IPS DF 6.9 (cell line): ENCODE measurements around the gene TFAP2B.

Experiments
- DNase-seq: peaks from one replicate; pipeline ENCODE4 v3.0.0-alpha.2; 2013; ENCODE audit warnings: low read depth, low spot score
- H3K27ac ChIP-seq: one replicate; pipeline ENCODE4 v1.5.1; 2013; ENCODE audit warnings: low read length, control low read depth
- H3K27me3 ChIP-seq: 2 replicates; pipeline ENCODE4 v1.6.1; 2013; ENCODE audit warnings: mild to moderate bottlenecking, low read length; ENCODE audit not compliant: control insufficient read depth, insufficient read depth
- H3K36me3 ChIP-seq: 2 replicates; pipeline ENCODE4 v1.6.1; 2013; ENCODE audit warnings: low read length; ENCODE audit not compliant: control insufficient read depth, insufficient read depth
- H3K4me1 ChIP-seq: 2 replicates; pipeline ENCODE4 v1.6.1; 2013; ENCODE audit warnings: low read length; ENCODE audit not compliant: control insufficient read depth, insufficient read depth
- H3K4me3 ChIP-seq: 2 replicates; pipeline ENCODE4 v1.5.1; 2013; ENCODE audit warnings: mild to moderate bottlenecking, low read length
- H3K9me3 ChIP-seq: 2 replicates; pipeline ENCODE4 v1.6.1; 2013; ENCODE audit warnings: low read length, inconsistent platforms; ENCODE audit not compliant: control insufficient read depth, insufficient read depth
- WGBS: extraction: QIAGEN DNeasy Blood & Tissue Kit; methylation state at CpG from one replicate; pipeline ENCODE4 v1.1.7; 2013; ENCODE audit warnings: mixed read lengths, missing lambda C conversion rate; ENCODE audit not compliant: insufficient read length, insufficient coverage; 5-methylcytosine and 5-hydroxymethylcytosine counted together

Gene TFAP2B

DNA sequence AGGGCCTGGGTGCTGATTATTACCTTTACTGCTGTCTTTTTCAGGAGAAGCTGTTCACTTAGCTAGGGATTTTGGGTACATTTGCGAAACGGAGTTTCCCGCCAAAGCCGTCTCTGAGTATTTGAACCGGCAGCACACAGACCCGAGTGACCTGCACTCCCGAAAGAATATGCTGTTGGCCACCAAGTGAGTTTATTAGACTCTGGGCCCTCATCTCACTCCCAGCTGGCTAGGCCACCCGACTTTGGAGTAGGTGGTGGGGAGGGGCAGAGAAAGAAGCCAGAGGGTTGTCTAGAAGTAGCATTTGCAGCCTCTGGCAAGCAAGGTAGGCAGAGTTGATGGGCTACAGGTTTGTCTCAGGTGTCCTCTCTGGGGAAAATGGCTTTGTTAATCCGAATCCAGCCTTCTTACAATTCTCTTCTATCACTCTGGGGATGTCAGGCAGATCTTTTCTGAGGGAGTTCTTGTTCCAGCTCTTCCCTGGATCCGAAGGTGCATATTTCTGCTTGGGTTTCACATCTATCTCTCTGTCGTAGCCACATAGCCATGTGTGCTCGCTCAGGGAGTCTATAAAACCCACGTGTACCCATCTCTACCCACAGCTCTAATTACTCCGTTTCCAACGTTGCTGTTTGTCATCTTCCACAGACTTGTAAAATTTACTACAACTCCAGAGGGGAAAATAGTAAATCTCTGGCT is 21.6 kb downstream of the TFAP2B start:
- no peak for DNase-seq
- no peaks in the 10 kb centered on the region for H3K9me3 ChIP-seq
- no peaks in the 10 kb centered on the region for H3K36me3 ChIP-seq
- no peak overlapping the region for H3K4me3 ChIP-seq
- peaks cover 83% of the 10 kb centered on the region for H3K27me3 ChIP-seq
- H3K4me1 ChIP-seq, result peaks cover 2% of the 10 kb centered on the region; the same call in 1 of the 2 replicates
- whole genome bisulfite sequencing, result no CpG with 5 or more reads among the region's 15 CpGs
- H3K27ac ChIP-seq, result no peak overlapping the region

GRCh38 chr6:50840811-50841192 is 22.1 kb downstream of the TFAP2B start:
- Histone ChIP-seq H3K36me3 (no peaks in the 10 kb centered on the region), H3K9me3 (no peaks in the 10 kb centered on the region), H3K4me3 (no peak overlapping the region), H3K27me3 (peaks cover 81% of the 10 kb centered on the region), H3K4me1 (peaks cover 3% of the 10 kb centered on the region; the same call in 1 of the 2 replicates), H3K27ac (no peak overlapping the region)
- DNase-seq, result no peak
- WGBS, result no CpG with 5 or more reads among the region's 18 CpGs

- no CpG with 5 or more reads among the region's 7 CpGs for WGBS
- Histone ChIP-seq H3K4me3 (no peak overlapping the region), H3K9me3 (no peaks in the 10 kb centered on the region), H3K36me3 (no peaks in the 10 kb centered on the region), H3K4me1 (peaks cover 2% of the 10 kb centered on the region; the same call in 1 of the 2 replicates), H3K27me3 (peaks cover 76% of the 10 kb centered on the region), H3K27ac (no peak overlapping the region)
- DNase-seq, result no peak
Observed at GRCh38 chr6:50842446-50842845, 23.8 kb downstream of the TFAP2B start.

DNA sequence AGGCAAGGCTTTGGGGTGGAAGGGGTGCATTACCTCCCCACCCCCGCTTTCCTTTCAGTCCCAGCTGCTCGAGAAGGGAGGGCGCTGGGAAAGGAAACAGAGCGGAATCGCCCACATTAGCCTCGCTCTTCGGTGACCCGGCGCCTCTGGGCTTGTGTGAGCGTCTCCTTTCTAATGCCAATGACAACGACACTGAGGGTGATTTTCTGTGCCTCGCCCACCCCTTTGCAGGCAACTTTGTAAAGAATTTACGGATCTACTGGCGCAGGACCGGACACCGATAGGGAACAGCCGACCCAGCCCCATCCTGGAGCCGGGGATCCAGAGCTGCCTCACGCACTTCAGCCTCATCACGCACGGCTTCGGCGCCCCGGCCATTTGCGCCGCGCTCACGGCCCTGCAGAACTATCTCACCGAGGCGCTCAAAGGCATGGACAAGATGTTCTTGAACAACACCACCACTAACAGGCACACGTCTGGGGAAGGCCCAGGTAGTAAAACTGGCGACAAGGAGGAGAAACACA is 24.3 kb downstream of the TFAP2B start:
- H3K27ac ChIP-seq, result no peak overlapping the region
- H3K4me1 ChIP-seq, result peaks cover 2% of the 10 kb centered on the region; the same call in 1 of the 2 replicates
- H3K9me3 ChIP-seq, result no peaks in the 10 kb centered on the region
- DNase-seq, result no peak
- H3K36me3 ChIP-seq, result no peaks in the 10 kb centered on the region
- H3K4me3 ChIP-seq, result no peak overlapping the region
- peaks cover 74% of the 10 kb centered on the region for H3K27me3 ChIP-seq
- no CpG with 5 or more reads among the region's 32 CpGs for WGBS

GRCh38 chr6:50843842-50844241 is 25.2 kb downstream of the TFAP2B start:
- Histone ChIP-seq H3K9me3 (no peaks in the 10 kb centered on the region), H3K27me3 (peaks cover 70% of the 10 kb centered on the region), H3K4me3 (no peak overlapping the region), H3K36me3 (no peaks in the 10 kb centered on the region), H3K27ac (no peak overlapping the region), H3K4me1 (peaks cover 2% of the 10 kb centered on the region; the same call in 1 of the 2 replicates)
- WGBS, result no CpG with 5 or more reads among the region's 20 CpGs
- no peak for DNase-seq

- DNase-seq, result no peak
- Histone ChIP-seq H3K36me3 (no peaks in the 10 kb centered on the region), H3K27ac (no peak overlapping the region), H3K9me3 (no peaks in the 10 kb centered on the region), H3K27me3 (peaks cover 69% of the 10 kb centered on the region), H3K4me3 (peak overlapping the region; percentile 36; the same call in 1 of the 2 replicates), H3K4me1 (peaks cover 4% of the 10 kb centered on the region)
- WGBS, result no CpG with 5 or more reads among the region's 44 CpGs
Observed at GRCh38 chr6:50845499-50846143, 26.9 kb downstream of the TFAP2B start.

GRCh38 chr6:50846144-50846851 is 27.6 kb downstream of the TFAP2B start:
- Histone ChIP-seq H3K4me1 (peaks cover 4% of the 10 kb centered on the region), H3K27me3 (peaks cover 69% of the 10 kb centered on the region), H3K9me3 (no peaks in the 10 kb centered on the region), H3K36me3 (no peaks in the 10 kb centered on the region), H3K4me3 (peak overlapping the region; percentile 6; the same call in 1 of the 2 replicates), H3K27ac (no peak overlapping the region)
- WGBS, result no CpG with 5 or more reads among the region's 16 CpGs
- no peak for DNase-seq

DNA sequence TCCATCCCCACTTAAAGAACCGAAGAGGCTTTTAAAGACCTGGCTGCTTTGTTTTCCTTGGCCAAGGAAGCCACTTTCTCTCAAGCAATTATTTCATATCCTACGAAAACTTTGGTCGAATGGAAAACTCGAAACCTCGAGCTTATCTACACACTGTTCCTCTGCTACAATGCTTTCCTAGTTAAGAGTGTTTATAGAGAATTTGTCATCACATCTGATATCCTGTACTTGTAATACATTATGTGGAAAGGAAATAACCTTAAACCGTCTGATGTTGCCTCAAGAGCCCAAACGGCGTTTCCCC is 28.1 kb downstream of the TFAP2B start:
- peaks cover 69% of the 10 kb centered on the region for H3K27me3 ChIP-seq

GRCh38 chr6:50847890-50848594 is 29.4 kb downstream of the TFAP2B start:
- Histone ChIP-seq H3K36me3 (no peaks in the 10 kb centered on the region), H3K9me3 (no peaks in the 10 kb centered on the region), H3K4me3 (no peak overlapping the region), H3K4me1 (peaks cover 4% of the 10 kb centered on the region), H3K27me3 (peaks cover 72% of the 10 kb centered on the region), H3K27ac (no peak overlapping the region)
- no peak for DNase-seq
- WGBS, result no CpG with 5 or more reads among the region's 7 CpGs

More for the DNA sequence above, 28.1 kb downstream of the TFAP2B start:
- DNase-seq, result no peak
- H3K36me3 ChIP-seq, result no peaks in the 10 kb centered on the region
- WGBS, result no CpG with 5 or more reads among the region's 8 CpGs
- H3K27ac ChIP-seq, result no peak overlapping the region
- no peaks in the 10 kb centered on the region for H3K9me3 ChIP-seq
- no peak overlapping the region for H3K4me3 ChIP-seq
- H3K4me1 ChIP-seq, result peaks cover 4% of the 10 kb centered on the region
